Mucosa of descending colon (tissue), 3 donors: ENCODE results near the gene FRRS1L. TPM values are rescaled to one million over a fixed set of nuclear protein-coding genes. Genes with fewer than 3 reads are reported as not detected.

Experiments
- ATAC-seq: fragments of 200-7000 bp; cut with Tn5 transposase; one replicate; pipeline ENCODE4 v1.9.1; 2020; ENCODE audit warnings: mild to moderate bottlenecking, moderate library complexity
- DNase-seq, 3 donors: peaks; one replicate each; pipeline ENCODE4 v3.0.0-alpha.2; 2020
- H3K36me3 ChIP-seq: fragments of 200-600 bp; one replicate; pipeline ENCODE4 v1.8.0; 2021; ENCODE audit warnings: low read depth, mild to moderate bottlenecking
- H3K4me1 ChIP-seq: fragments of 200-600 bp; one replicate; pipeline ENCODE4 v1.8.0; 2021; ENCODE audit warnings: low read depth, mild to moderate bottlenecking
- H3K4me3 ChIP-seq: fragments of 200-600 bp; one replicate; pipeline ENCODE4 v1.8.0; 2021; ENCODE audit warnings: mild to moderate bottlenecking
- H3K9me3 ChIP-seq: fragments of 200-600 bp; one replicate; pipeline ENCODE4 v1.8.0; 2021; ENCODE audit warnings: mild to moderate bottlenecking
- intact Hi-C, 2 donors: fragments of 100-400 bp; cut with DNase I in 1 of 2; cut with micrococcal nuclease in 1 of 2; formaldehyde crosslinking; loops; one replicate each; pipeline versions ENCODE4 v1.11.0 to v1.11.1; 2022; cut with DNase I, micrococcal nuclease
- total RNA-seq, 3 donors: library from RNA; stranded (reverse); fragmentation: NEBNext Ultra II Directional in 2 of 3; extraction: Animal tissue kit (Norgen Biotek cat#: 25700) in 2 of 3; gene quantifications; one replicate each; pipeline versions ENCODE4 v1.2.1 to v1.2.4, GENCODE V29; 2021 to 2023
- TF ChIP-seq, protein P1 (sequence below): fragments of 200-600 bp; IDR thresholded peaks from one replicate; pipeline ENCODE4 v1.8.0; 2022; ENCODE audit warnings: antibody characterized with exemption, mild to moderate bottlenecking
- donor health status: DM: no; HTN: no; CAD: no; lungs with moderate emphysema.
- donor health status: DM: no; HTN: no; CAD: no.
- donor health status: DM: no; HTN: yes; CAD: no.

The FRRS1L gene
- total RNA-seq, 3 donors from 2014 or later, result 0.49 to 4.8 (median 0.96) TPM

DNA sequence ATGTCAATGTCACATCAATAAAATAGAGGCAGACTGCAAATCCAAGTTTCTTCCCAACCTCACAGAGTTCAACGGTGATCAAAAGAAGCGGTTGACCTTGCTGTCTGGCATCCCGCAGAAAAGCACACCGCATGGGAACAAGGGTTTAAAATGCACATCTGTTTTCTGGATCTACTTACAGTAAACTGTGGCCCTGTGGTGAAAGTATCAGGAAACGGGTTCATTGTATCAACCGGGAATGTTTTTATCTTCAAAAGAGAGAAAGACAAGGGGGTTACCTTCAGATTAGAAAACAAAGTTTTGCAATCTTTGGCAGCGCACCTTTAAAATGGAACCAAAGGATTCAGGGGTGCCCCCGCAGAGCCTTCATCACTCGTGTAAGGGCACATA, 15.5 kb upstream of the FRRS1L start:
- intact Hi-C loops, result loop anchor here in 1 of 2 donors (10.0 kb wide), 1 partner anchor 152 kb away; no protein-coding TSS in a partner anchor
- no peak overlapping the region for H3K4me3 ChIP-seq
- no peaks in the 10 kb centered on the region for H3K9me3 ChIP-seq
- H3K4me1 ChIP-seq, result no peaks in the 10 kb centered on the region
- TF ChIP-seq, protein P1, sequence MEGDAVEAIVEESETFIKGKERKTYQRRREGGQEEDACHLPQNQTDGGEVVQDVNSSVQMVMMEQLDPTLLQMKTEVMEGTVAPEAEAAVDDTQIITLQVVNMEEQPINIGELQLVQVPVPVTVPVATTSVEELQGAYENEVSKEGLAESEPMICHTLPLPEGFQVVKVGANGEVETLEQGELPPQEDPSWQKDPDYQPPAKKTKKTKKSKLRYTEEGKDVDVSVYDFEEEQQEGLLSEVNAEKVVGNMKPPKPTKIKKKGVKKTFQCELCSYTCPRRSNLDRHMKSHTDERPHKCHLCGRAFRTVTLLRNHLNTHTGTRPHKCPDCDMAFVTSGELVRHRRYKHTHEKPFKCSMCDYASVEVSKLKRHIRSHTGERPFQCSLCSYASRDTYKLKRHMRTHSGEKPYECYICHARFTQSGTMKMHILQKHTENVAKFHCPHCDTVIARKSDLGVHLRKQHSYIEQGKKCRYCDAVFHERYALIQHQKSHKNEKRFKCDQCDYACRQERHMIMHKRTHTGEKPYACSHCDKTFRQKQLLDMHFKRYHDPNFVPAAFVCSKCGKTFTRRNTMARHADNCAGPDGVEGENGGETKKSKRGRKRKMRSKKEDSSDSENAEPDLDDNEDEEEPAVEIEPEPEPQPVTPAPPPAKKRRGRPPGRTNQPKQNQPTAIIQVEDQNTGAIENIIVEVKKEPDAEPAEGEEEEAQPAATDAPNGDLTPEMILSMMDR, result no peak
- ATAC-seq, result no peak
- no peak for DNase-seq
- H3K36me3 ChIP-seq, result no peaks in the 10 kb centered on the region

DNA sequence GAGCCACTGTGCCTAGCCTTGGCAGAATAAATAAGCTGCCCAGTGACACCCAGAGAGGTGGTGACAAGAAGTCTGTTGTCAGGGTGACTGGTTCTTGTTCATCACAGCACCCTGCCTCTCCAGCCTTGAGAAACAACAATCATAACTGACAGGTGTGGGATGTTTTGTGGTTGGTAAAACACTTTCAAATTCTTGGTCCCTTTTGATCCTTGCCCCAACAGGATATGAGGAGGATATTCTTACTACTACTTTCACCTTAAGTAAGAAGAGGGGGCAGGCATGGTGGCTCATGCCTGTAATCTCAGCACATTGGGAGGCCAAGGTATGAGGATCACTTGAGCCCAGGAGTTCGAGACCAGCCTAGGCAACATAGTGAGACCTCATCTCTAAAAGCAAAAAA, 14.2 kb upstream of the FRRS1L start:
- no peaks in the 10 kb centered on the region for H3K36me3 ChIP-seq
- DNase-seq (no peak), ATAC-seq (no peak)
- H3K4me1 ChIP-seq, result no peaks in the 10 kb centered on the region
- TF ChIP-seq, protein P1, result no peak
- no peaks in the 10 kb centered on the region for H3K9me3 ChIP-seq
- no peak overlapping the region for H3K4me3 ChIP-seq
- intact Hi-C loops, result loop anchor here in 1 of 2 donors (10.0 kb wide), 1 partner anchor 154 kb away; no protein-coding TSS in a partner anchor

DNA sequence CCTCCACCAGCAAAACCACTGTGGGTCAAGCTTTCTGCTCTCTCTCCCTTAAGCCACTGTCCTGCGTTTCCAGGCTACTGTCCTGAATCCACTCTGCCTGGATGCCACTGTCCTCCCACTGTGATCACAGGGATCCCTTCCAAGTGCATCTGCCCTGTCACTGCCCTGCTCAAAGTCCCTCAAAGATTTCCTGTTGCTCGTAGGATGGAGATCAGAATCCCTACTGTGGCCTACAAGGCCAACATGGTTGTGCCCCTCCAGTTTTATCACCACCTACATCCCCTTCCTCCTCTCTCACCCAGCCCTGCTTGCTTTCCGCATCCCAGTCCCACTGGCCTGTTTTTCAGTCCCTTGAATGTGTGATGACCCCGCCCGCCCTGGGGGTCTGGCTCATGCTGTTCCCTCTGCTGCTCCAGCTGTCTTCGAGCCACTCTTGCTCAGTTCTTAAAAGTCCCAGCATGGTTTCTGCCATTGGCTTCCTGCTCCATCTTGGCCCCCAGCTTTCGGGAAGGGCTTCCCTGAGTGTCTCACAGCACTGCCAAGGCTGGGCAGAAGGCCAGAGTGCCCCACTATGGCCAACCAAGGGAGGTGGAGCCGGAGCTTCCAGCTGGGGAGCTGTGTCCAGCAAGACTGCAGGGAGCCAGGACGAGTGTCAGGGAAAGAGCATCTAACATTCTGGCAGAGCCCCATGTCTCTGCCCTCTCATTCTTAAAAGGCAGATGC, 12.9 kb upstream of the FRRS1L start:
- Histone ChIP-seq H3K4me1 (no peaks in the 10 kb centered on the region), H3K36me3 (no peaks in the 10 kb centered on the region), H3K9me3 (no peaks in the 10 kb centered on the region), H3K4me3 (no peak overlapping the region)
- intact Hi-C loops, result loop anchor here in 1 of 2 donors (10.0 kb wide), 1 partner anchor 155 kb away; no protein-coding TSS in a partner anchor
- TF ChIP-seq, protein P1, result no peak
- ATAC-seq (no peak), DNase-seq (no peak)

DNA sequence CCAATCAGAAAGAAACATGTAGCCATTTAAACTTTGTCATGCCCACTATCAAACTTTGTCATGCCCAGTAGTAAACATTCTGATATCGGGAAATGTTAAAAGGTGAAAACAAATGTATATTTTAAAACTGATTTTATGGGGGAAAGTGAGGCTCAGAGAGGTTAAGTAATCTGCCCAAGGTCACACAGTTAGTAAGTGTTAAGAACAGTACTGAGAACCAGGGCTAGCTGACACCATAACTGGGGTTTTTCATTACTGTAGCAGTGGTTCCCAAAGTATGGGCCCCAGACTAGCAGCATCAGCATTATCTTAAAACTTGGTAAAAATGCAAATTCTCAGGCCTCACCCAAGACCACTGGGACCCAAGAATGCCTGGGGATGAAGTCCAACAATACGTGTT, 9.9 kb upstream of the FRRS1L start:
- Histone ChIP-seq H3K4me1 (no peaks in the 10 kb centered on the region), H3K36me3 (no peaks in the 10 kb centered on the region), H3K4me3 (no peak overlapping the region), H3K9me3 (no peaks in the 10 kb centered on the region)
- DNase-seq (no peak), ATAC-seq (no peak)
- intact Hi-C loops, result no loop called here
- TF ChIP-seq, protein P1, result no peak

DNA sequence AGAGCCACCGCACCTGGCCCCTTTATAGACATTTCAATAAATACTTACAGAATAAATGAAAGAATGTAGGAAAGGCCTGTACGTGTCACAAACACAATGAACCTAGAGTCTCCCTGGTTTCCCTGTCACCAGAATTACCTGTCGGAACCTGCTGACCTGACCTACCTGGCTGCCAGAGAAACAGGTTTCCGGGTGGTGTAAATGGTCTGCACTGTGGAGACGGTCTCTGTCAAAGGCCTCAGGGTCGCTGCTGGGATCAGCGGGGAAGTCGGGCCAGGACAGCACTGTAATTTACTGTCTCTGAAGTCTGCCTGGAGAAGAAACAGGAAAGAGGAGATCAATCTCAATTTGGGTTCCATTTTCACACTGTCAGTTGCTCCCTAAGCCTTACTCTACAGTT, 9.3 kb upstream of the FRRS1L start:
- intact Hi-C loops, result no loop called here
- Histone ChIP-seq H3K4me3 (no peak overlapping the region), H3K36me3 (no peaks in the 10 kb centered on the region), H3K9me3 (no peaks in the 10 kb centered on the region), H3K4me1 (no peaks in the 10 kb centered on the region)
- no peak for ATAC-seq
- no peak for DNase-seq
- TF ChIP-seq, protein P1, result no peak
